Ishikawa (cell line): Measurements from ENCODE around the gene RBP7.

Experiments
- CEBPB ChIP-seq: IDR thresholded peaks from 2 replicates; pipeline ENCODE4 v1.6.1; 2012
- CREB1 ChIP-seq: IDR thresholded peaks from 2 replicates; pipeline ENCODE4 v1.6.1; 2012; ENCODE audit warnings: low read depth
- EGR1 ChIP-seq: IDR thresholded peaks from 2 replicates; pipeline ENCODE4 v1.6.1; 2012
- EP300 ChIP-seq: IDR thresholded peaks from 2 replicates; pipeline ENCODE4 v1.6.1; 2012; ENCODE audit warnings: borderline replicate concordance
- FOXM1 ChIP-seq: IDR thresholded peaks from 2 replicates; pipeline ENCODE4 v1.6.1; 2012; ENCODE audit warnings: low read depth, borderline replicate concordance
- MAX ChIP-seq: IDR thresholded peaks from 2 replicates; pipeline ENCODE4 v1.6.1; 2012
- NFIC ChIP-seq: IDR thresholded peaks from 2 replicates; pipeline ENCODE4 v1.6.1; 2012
- RAD21 ChIP-seq: IDR thresholded peaks from 2 replicates; pipeline ENCODE4 v1.6.1; 2012; ENCODE audit warnings: low read depth
- REST ChIP-seq: IDR thresholded peaks from 2 replicates; pipeline ENCODE4 v1.6.1; 2012; ENCODE audit warnings: low read depth, mild to moderate bottlenecking
- TAF1 ChIP-seq: IDR thresholded peaks from 2 replicates; pipeline ENCODE4 v1.6.1; 2012; ENCODE audit warnings: low read depth, mild to moderate bottlenecking
- TCF12 ChIP-seq: IDR thresholded peaks from 2 replicates; pipeline ENCODE4 v1.6.1; 2012; ENCODE audit warnings: low read depth
- TEAD4 ChIP-seq: IDR thresholded peaks from 2 replicates; pipeline ENCODE4 v1.6.1; 2012
- USF1 ChIP-seq: IDR thresholded peaks from 2 replicates; pipeline ENCODE4 v1.6.1; 2012
- YY1 ChIP-seq: IDR thresholded peaks from 2 replicates; pipeline ENCODE4 v1.6.1; 2012; ENCODE audit warnings: low read depth
- ZBTB7A ChIP-seq: IDR thresholded peaks from 2 replicates; pipeline ENCODE4 v1.6.1; 2012; ENCODE audit warnings: low read depth

Gene RBP7

GRCh38 chr1:9996624-9997582, at the start of gene RBP7:
Gene RBP7, plus strand, starts transcription at chr1:9997228. Its CDS starts 31 bp downstream, at chr1:9997259.
- TF ChIP-seq ZBTB7A (peak; percentile 64; the same call in 1 of the 2 replicates), YY1 (0 out of 2 replicates have a peak, but pooled peaks have one; percentile 40), EGR1 (no peak), TEAD4 (no peak), TAF1 (peak; percentile 26; the same call in 1 of the 2 replicates), MAX (peak; percentile 81; the same call in 1 of the 2 replicates), NFIC (no peak), REST (no peak), EP300 (no peak)

- no peak for TF ChIP-seq USF1
- TF ChIP-seq YY1, result no peak
- TF ChIP-seq ZBTB7A, result no peak
- no peak for TF ChIP-seq CEBPB
- TF ChIP-seq CREB1, result no peak
- TF ChIP-seq TEAD4, result no peak
- no peak for TF ChIP-seq MAX
- TF ChIP-seq RAD21, result no peak
- TF ChIP-seq TCF12, result no peak
- no peak for TF ChIP-seq EGR1
- TF ChIP-seq TAF1, result no peak
- no peak for TF ChIP-seq REST
- TF ChIP-seq NFIC, result no peak
- TF ChIP-seq EP300, result no peak
Observed at GRCh38 chr1:9957726-9958125, 39.3 kb upstream of the RBP7 start.

GRCh38 chr1:9960011-9960410, 37.0 kb upstream of the RBP7 start:
- TF ChIP-seq EP300 (no peak), REST (no peak), MAX (no peak), CEBPB (no peak), TCF12 (no peak), YY1 (no peak), EGR1 (no peak), NFIC (no peak), FOXM1 (no peak), TAF1 (no peak), ZBTB7A (no peak), CREB1 (no peak), USF1 (no peak), RAD21 (no peak), TEAD4 (no peak)
